Mesenchymal stem cell (in vitro differentiated cells and primary cell): ENCODE results near the gene ZNG1A.

Experiments
- DNase-seq: peaks from one replicate; pipeline ENCODE4 v3.0.0-alpha.2; 2013
- H2AFZ ChIP-seq: one replicate; pipeline ENCODE4 v1.6.1; 2013; ENCODE audit warnings: low read depth, mild to moderate bottlenecking, control low read depth, inconsistent platforms, low read length, moderate library complexity
- H2AK5ac ChIP-seq: 2 replicates; pipeline ENCODE4 v1.6.1; 2013; ENCODE audit warnings: low read length, moderate library complexity, mild to moderate bottlenecking, inconsistent platforms; ENCODE audit not compliant: severe bottlenecking
- H2BK120ac ChIP-seq: one replicate; pipeline ENCODE4 v1.6.1; 2013; ENCODE audit warnings: low read depth, mild to moderate bottlenecking, inconsistent platforms, low read length, moderate library complexity
- H2BK12ac ChIP-seq, 2 experiments: one replicate each; pipeline ENCODE4 v1.6.1; 2013; ENCODE audit warnings: inconsistent platforms in 2 of 2, low read length in 2 of 2, mild to moderate bottlenecking in 2 of 2, moderate library complexity in 2 of 2, control low read depth in 1 of 2
- H2BK15ac ChIP-seq: one replicate; pipeline ENCODE4 v1.6.1; 2013; ENCODE audit warnings: mild to moderate bottlenecking, low read depth, inconsistent platforms; ENCODE audit not compliant: poor library complexity, severe bottlenecking
- H2BK5ac ChIP-seq: 2 replicates; pipeline ENCODE4 v1.6.1; 2013; ENCODE audit warnings: low read depth, mild to moderate bottlenecking, low read length, control low read depth, inconsistent platforms; ENCODE audit not compliant: poor library complexity, severe bottlenecking
- H3K14ac ChIP-seq, 2 experiments: one replicate each; pipeline ENCODE4 v1.6.1; 2013; ENCODE audit warnings: inconsistent platforms in 2 of 2, low read length in 2 of 2, control low read depth in 1 of 2, mild to moderate bottlenecking in 1 of 2, moderate library complexity in 1 of 2
- H3K18ac ChIP-seq, 2 experiments: one replicate each; pipeline ENCODE4 v1.6.1; 2013; ENCODE audit warnings: inconsistent platforms in 2 of 2, low read length in 2 of 2, control low read depth in 1 of 2, low read depth in 1 of 2, mild to moderate bottlenecking in 1 of 2
- H3K23ac ChIP-seq, 2 experiments: one replicate each; pipeline ENCODE4 v1.6.1; 2013; ENCODE audit warnings: inconsistent platforms in 2 of 2, low read length in 2 of 2, mild to moderate bottlenecking in 2 of 2, moderate library complexity in 2 of 2, control low read depth in 1 of 2
- H3K27ac ChIP-seq: 2 replicates; pipeline ENCODE4 v1.5.1; 2013; ENCODE audit warnings: mild to moderate bottlenecking, moderate library complexity, low read length, control low read depth, inconsistent platforms; ENCODE audit not compliant: poor library complexity, severe bottlenecking
- H3K27me3 ChIP-seq, 2 experiments: 2 replicates each; pipeline versions ENCODE4 v1.6.1 to v1.7.0; 2013; ENCODE audit warnings: low read length in 2 of 2, mild to moderate bottlenecking in 2 of 2, moderate library complexity in 2 of 2, control low read depth in 1 of 2, inconsistent platforms in 1 of 2; ENCODE audit not compliant: control insufficient read depth in 1 of 2, insufficient read depth in 1 of 2
- H3K36me3 ChIP-seq, 2 experiments: 2 replicates each; pipeline versions ENCODE4 v1.6.1 to v1.7.0; 2013; ENCODE audit warnings: low read length in 2 of 2, control low read depth in 1 of 2, inconsistent platforms in 1 of 2, low read depth in 1 of 2, mild to moderate bottlenecking in 1 of 2; ENCODE audit not compliant: insufficient read depth in 2 of 2, control insufficient read depth in 1 of 2
- H3K4ac ChIP-seq, 2 experiments: one replicate each; pipeline ENCODE4 v1.6.1; 2013; ENCODE audit warnings: inconsistent platforms in 2 of 2, low read length in 2 of 2, mild to moderate bottlenecking in 2 of 2, moderate library complexity in 2 of 2, control low read depth in 1 of 2, low read depth in 1 of 2
- H3K4me1 ChIP-seq: 2 replicates; pipeline ENCODE4 v1.6.1; 2013; ENCODE audit warnings: low read depth, low read length, control low read depth; ENCODE audit not compliant: control insufficient read depth, insufficient read depth
- H3K4me2 ChIP-seq: 2 replicates; pipeline ENCODE4 v1.6.1; 2013; ENCODE audit warnings: low read length, mild to moderate bottlenecking, inconsistent platforms; ENCODE audit not compliant: poor library complexity, severe bottlenecking
- H3K4me3 ChIP-seq, 2 experiments: 2 replicates each; pipeline versions ENCODE4 v1.5.1 to v1.7.0; 2013; ENCODE audit warnings: low read length in 2 of 2, mild to moderate bottlenecking in 2 of 2, control low read depth in 1 of 2, low read depth in 1 of 2; ENCODE audit not compliant: insufficient read depth in 1 of 2
- H3K79me1 ChIP-seq: replicated peaks from 2 replicates; pipeline ENCODE4 v1.6.1; 2013; ENCODE audit warnings: mild to moderate bottlenecking, control low read depth, low read length, inconsistent platforms; ENCODE audit not compliant: poor library complexity, severe bottlenecking
- H3K9ac ChIP-seq: 2 replicates; pipeline ENCODE4 v1.7.0; 2013; ENCODE audit warnings: mild to moderate bottlenecking, low read length, moderate library complexity
- H3K9me3 ChIP-seq: 2 replicates; pipeline ENCODE4 v1.7.0; 2013; ENCODE audit warnings: mild to moderate bottlenecking, low read length; ENCODE audit not compliant: control insufficient read depth
- H4K8ac ChIP-seq: one replicate; pipeline ENCODE4 v1.6.1; 2013; ENCODE audit warnings: inconsistent platforms, mild to moderate bottlenecking, low read length, moderate library complexity
- H4K91ac ChIP-seq: one replicate; pipeline ENCODE4 v1.6.1; 2013; ENCODE audit warnings: mild to moderate bottlenecking, low read length, inconsistent platforms
- WGBS: methylation state at CpG from one replicate; pipeline ENCODE4 v1.1.7; 2013; ENCODE audit warnings: mixed read lengths; 5-methylcytosine and 5-hydroxymethylcytosine counted together

Gene ZNG1A

GRCh38 chr9:217950-218349 is 39.1 kb upstream of the ZNG1A start:
- no peaks in the 10 kb centered on the region for H3K36me3 ChIP-seq
- no peaks in the 10 kb centered on the region for H3K79me1 ChIP-seq
- no peak overlapping the region for H3K23ac ChIP-seq
- no peak overlapping the region for H3K4me3 ChIP-seq
- H2AFZ ChIP-seq: no peak overlapping the region
- no peak overlapping the region for H3K4me2 ChIP-seq
- no peak overlapping the region for H4K91ac ChIP-seq
- no peak overlapping the region for H2BK5ac ChIP-seq
- no peak overlapping the region for H3K4ac ChIP-seq
- no peak overlapping the region for H3K18ac ChIP-seq
- no peak for DNase-seq
- peaks cover 11% of the 10 kb centered on the region for H3K4me1 ChIP-seq
- H4K8ac ChIP-seq: no peak overlapping the region
- no peak overlapping the region for H3K9ac ChIP-seq
- no peak overlapping the region for H3K14ac ChIP-seq
- H2BK120ac ChIP-seq: no peak overlapping the region
- peaks cover 17 to 29% of the 10 kb centered on the region in 2 experiments for H3K27me3 ChIP-seq
- no peak overlapping the region for H2BK12ac ChIP-seq
- WGBS: 83% methylated on average over 1 of the region's 2 CpGs
- H2BK15ac ChIP-seq: no peak overlapping the region
- no peak overlapping the region for H3K27ac ChIP-seq
- no peaks in the 10 kb centered on the region for H3K9me3 ChIP-seq
- H2AK5ac ChIP-seq: no peak overlapping the region

GRCh38 chr9:216866-217265 is 38.0 kb upstream of the ZNG1A start:
- no peak for DNase-seq
- Histone ChIP-seq H3K9me3 (no peaks in the 10 kb centered on the region), H4K8ac (no peak overlapping the region), H3K18ac (no peak overlapping the region), H3K4me3 (no peak overlapping the region), H3K79me1 (no peaks in the 10 kb centered on the region), H2BK12ac (no peak overlapping the region), H3K23ac (no peak overlapping the region), H2BK15ac (no peak overlapping the region), H2BK5ac (no peak overlapping the region), H3K4me2 (no peak overlapping the region), H3K14ac (no peak overlapping the region), H3K27me3 (peaks cover 17 to 29% of the 10 kb centered on the region in 2 experiments), H3K36me3 (no peaks in the 10 kb centered on the region), H3K27ac (no peak overlapping the region), H2AK5ac (no peak overlapping the region), H3K9ac (no peak overlapping the region), H2BK120ac (no peak overlapping the region), H3K4ac (no peak overlapping the region), H3K4me1 (peaks cover 11% of the 10 kb centered on the region), H4K91ac (no peak overlapping the region), H2AFZ (no peak overlapping the region)
- WGBS: 38% methylated on average over 1 of the region's 1 CpG

- no peak overlapping the region for H2BK5ac ChIP-seq
- no peak overlapping the region for H2AK5ac ChIP-seq
- H3K14ac ChIP-seq: no peak overlapping the region
- H2AFZ ChIP-seq: no peak overlapping the region
- H2BK120ac ChIP-seq: no peak overlapping the region
- H3K18ac ChIP-seq: no peak overlapping the region
- no peak for DNase-seq
- no peak overlapping the region for H2BK12ac ChIP-seq
- no peaks in the 10 kb centered on the region for H3K9me3 ChIP-seq
- H3K9ac ChIP-seq: peak overlapping the region; percentile 49
- H3K23ac ChIP-seq: no peak overlapping the region
- H3K4me1 ChIP-seq: peaks cover 11% of the 10 kb centered on the region
- no peak overlapping the region for H3K4ac ChIP-seq
- H2BK15ac ChIP-seq: no peak overlapping the region
- H3K79me1 ChIP-seq: no peaks in the 10 kb centered on the region
- H4K8ac ChIP-seq: no peak overlapping the region
- no peak overlapping the region for H3K4me2 ChIP-seq
- H3K27ac ChIP-seq: no peak overlapping the region
- 90% methylated on average over 4 of the region's 6 CpGs for WGBS
- H4K91ac ChIP-seq: no peak overlapping the region
- peaks cover 17 to 33% of the 10 kb centered on the region in 2 experiments for H3K27me3 ChIP-seq
- H3K4me3 ChIP-seq: no peak overlapping the region
- H3K36me3 ChIP-seq: no peaks in the 10 kb centered on the region
Measured at GRCh38 chr9:215631-216155, 36.8 kb upstream of the ZNG1A start.

GRCh38 chr9:214648-215493 is 36.0 kb upstream of the ZNG1A start, which contains the start of gene DOCK8:
Gene DOCK8 (plus strand): TSS chr9:214865. CDS start chr9:214977, 112 bp downstream.
- Histone ChIP-seq H4K8ac (no peak within 1 kb of the TSS), H2AK5ac (no peak within 1 kb of the TSS)
- 1% methylated on average over 98 of the region's 103 CpGs for WGBS

More at GRCh38 chr9:214648-215493, 36.0 kb upstream of the ZNG1A start, which contains the start of gene DOCK8:
- Histone ChIP-seq H3K4me2 (peak within 1 kb of the TSS; percentile 100), H3K27me3 (peaks cover 17 to 33% of the 10 kb centered on the region in 2 experiments), H2BK120ac (no peak within 1 kb of the TSS), H2BK12ac (no peak within 1 kb of the TSS), H4K91ac (no peak within 1 kb of the TSS), H3K4ac (no peak within 1 kb of the TSS), H3K23ac (peak within 1 kb of the TSS in 1 of 2 experiments; percentile 24), H3K27ac (no peak within 1 kb of the TSS), H3K18ac (no peak within 1 kb of the TSS), H2AFZ (peak within 1 kb of the TSS; percentile 91), H3K14ac (peak within 1 kb of the TSS in 1 of 2 experiments; percentile 44), H3K79me1 (no peaks in the 10 kb centered on the region), H3K9ac (peak within 1 kb of the TSS; percentile 55), H3K4me3 (peak within 1 kb of the TSS; percentile 62 to 74), H2BK15ac (no peak within 1 kb of the TSS), H3K36me3 (no peaks in the 10 kb centered on the region), H3K9me3 (no peaks in the 10 kb centered on the region), H2BK5ac (no peak within 1 kb of the TSS), H3K4me1 (peaks cover 11% of the 10 kb centered on the region)
- DNase-seq: no peak
